Keratinocyte (primary cell): ENCODE data around the gene SESN2. TPM values are rescaled to one million over a fixed set of nuclear protein-coding genes. Genes with fewer than 3 reads are reported as not detected.

Source experiments
- DNase-seq: peaks from one replicate; pipeline ENCODE4 v3.0.0-alpha.2; 2011; ENCODE audit warnings: low read depth, missing footprints, low spot score
- FAIRE-seq: peaks from 2 replicates; lab custom pipeline; 2011; peaks lifted over from hg19 to GRCh38; lab: Jason Lieb, UNC
- H2AFZ ChIP-seq: 2 replicates; pipeline ENCODE4 v1.6.0; 2012; ENCODE audit warnings: low read length, control low read depth, inconsistent platforms; ENCODE audit not compliant: control insufficient read depth
- H3K27ac ChIP-seq: 2 replicates; pipeline ENCODE4 v1.5.1; 2011; ENCODE audit warnings: low read length; ENCODE audit not compliant: control insufficient read depth, insufficient read depth
- H3K27me3 ChIP-seq: 3 replicates; pipeline ENCODE4 v1.6.0; 2011; ENCODE audit warnings: low read length; ENCODE audit not compliant: control insufficient read depth, insufficient read depth; ENCODE audit errors: extremely low read depth
- H3K36me3 ChIP-seq, 2 experiments: 2 replicates in 1 of 2; 3 replicates in 1 of 2; pipeline ENCODE4 v1.5.1; 2011; ENCODE audit warnings: low read length in 2 of 2, mild to moderate bottlenecking in 1 of 2; ENCODE audit not compliant: control insufficient read depth in 2 of 2, insufficient read depth in 2 of 2; ENCODE audit errors: extremely low read depth in 1 of 2
- H3K4me1 ChIP-seq: 3 replicates; pipeline ENCODE4 v1.5.1; 2011; ENCODE audit warnings: low read length; ENCODE audit not compliant: control insufficient read depth, insufficient read depth; ENCODE audit errors: extremely low read depth
- H3K4me2 ChIP-seq: 3 replicates; pipeline ENCODE4 v1.6.0; 2011; ENCODE audit warnings: low read depth, low read length; ENCODE audit not compliant: control insufficient read depth, insufficient read depth; ENCODE audit errors: extremely low read depth
- H3K4me3 ChIP-seq, 3 experiments: fragments of 200-600 bp in 1 of 3; sonication (generic) in 1 of 3; 2 replicates in 2 of 3; 3 replicates in 1 of 3; pipeline ENCODE4 v1.5.1; 2011 to 2016; ENCODE audit warnings: low read length in 3 of 3, mild to moderate bottlenecking in 3 of 3, control low read depth in 2 of 3, inconsistent platforms in 1 of 3, low read depth in 1 of 3, mixed read lengths in 1 of 3, mixed run types in 1 of 3, moderate library complexity in 1 of 3; ENCODE audit not compliant: control insufficient read depth in 2 of 3, insufficient read depth in 2 of 3; ENCODE audit errors: extremely low read depth in 1 of 3
- H3K79me2 ChIP-seq: 2 replicates; pipeline ENCODE4 v1.6.0; 2012; ENCODE audit warnings: low read length; ENCODE audit not compliant: control insufficient read depth, insufficient read depth
- H3K9ac ChIP-seq: 3 replicates; pipeline ENCODE4 v1.6.0; 2011; ENCODE audit warnings: low read length; ENCODE audit not compliant: control insufficient read depth, insufficient read depth; ENCODE audit errors: extremely low read depth
- H3K9me1 ChIP-seq: 3 replicates; pipeline ENCODE4 v1.6.0; 2011; ENCODE audit warnings: low read length; ENCODE audit not compliant: control insufficient read depth, insufficient read depth; ENCODE audit errors: extremely low read depth
- H3K9me3 ChIP-seq: 2 replicates; pipeline ENCODE4 v1.5.1; 2012; ENCODE audit warnings: low read depth, low read length; ENCODE audit not compliant: control insufficient read depth
- H4K20me1 ChIP-seq: 3 replicates; pipeline ENCODE4 v1.6.0; 2011; ENCODE audit warnings: low read length; ENCODE audit not compliant: control insufficient read depth, insufficient read depth; ENCODE audit errors: extremely low read depth
- CTCF ChIP-seq, 3 experiments: IDR thresholded peaks in 1 of 3; conservative IDR thresholded peaks in 1 of 3; optimal IDR thresholded peaks in 1 of 3; 2 replicates in 2 of 3; 3 replicates in 1 of 3; pipeline versions ENCODE3 to v1.5.1; 2011; ENCODE audit warnings: low read length in 3 of 3, mild to moderate bottlenecking in 3 of 3, moderate library complexity in 2 of 3, control low read depth in 1 of 3, inconsistent platforms in 1 of 3; ENCODE audit not compliant: insufficient read depth in 2 of 3; ENCODE audit errors: extremely low read depth in 1 of 3
- EZH2 ChIP-seq: IDR thresholded peaks from one replicate; pipeline ENCODE4 v1.6.1; 2012; ENCODE audit warnings: inconsistent platforms, mild to moderate bottlenecking, low read length, moderate library complexity
- dilution Hi-C: fragments of 300-500 bp; cut with MboI; formaldehyde crosslinking; loops from one replicate; pipeline ENCODE4 v1.7.0; 2020; ENCODE audit warnings: low sequenced_read_pairs; ENCODE audit not compliant: extremely low pct_ligation_motif_present
- polyA plus RNA-seq, 5 experiments: library from polyadenylated mRNA; depleted of rRNA in 3 of 5; stranded (reverse) in 3 of 5; stranded (forward) in 1 of 5; unstranded in 1 of 5; fragments of >200 nt; gene quantifications; 1 replicate in 1 of 5; 2 replicates in 3 of 5; 3 replicates in 1 of 5; pipeline versions ENCODE4 v1.2.1 to v1.2.3, GENCODE V29; 2011 to 2012; ENCODE audit warnings: missing spikeins in 2 of 5, low read depth in 1 of 5, low replicate concordance in 1 of 5

SESN2 gene
- polyA plus RNA-seq, 1 donor (not counting 4 experiments of a cell fraction or from before 2014, with no cell fraction given), result 13.5 TPM

DNA sequence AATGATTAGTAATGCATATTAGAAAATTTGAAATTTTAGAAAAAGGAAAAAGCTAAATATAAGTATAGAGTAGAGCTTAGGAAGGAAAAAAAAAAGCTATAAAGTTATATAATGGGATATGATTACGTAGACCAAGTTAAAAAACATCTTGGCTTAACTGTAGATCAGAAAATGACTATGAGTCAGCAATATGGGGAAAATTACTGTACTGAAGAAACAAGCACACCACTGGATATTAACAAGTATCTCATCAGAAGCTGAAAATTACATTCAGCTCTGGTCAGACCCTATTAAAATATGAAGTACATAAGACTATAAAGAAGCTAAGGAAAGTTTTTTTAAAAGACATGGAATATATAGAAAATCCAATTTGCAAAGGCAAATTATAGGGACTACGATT, 46.0 kb upstream of the SESN2 start:
- H3K4me2 ChIP-seq, result no peak overlapping the region
- DNase-seq (no peak), FAIRE-seq (no peak)
- no peaks in the 10 kb centered on the region for H3K27me3 ChIP-seq
- H3K9ac ChIP-seq, result no peak overlapping the region
- dilution Hi-C loops, result no loop called here
- H3K4me3 ChIP-seq, result no peak overlapping the region
- H3K9me1 ChIP-seq, result no peaks in the 10 kb centered on the region
- no peaks in the 10 kb centered on the region for H3K4me1 ChIP-seq
- H2AFZ ChIP-seq, result no peak overlapping the region
- H3K9me3 ChIP-seq, result no peaks in the 10 kb centered on the region
- no peak overlapping the region for H3K27ac ChIP-seq
- TF ChIP-seq EZH2 (no peak), CTCF (optimal IDR thresholded peaks at IDR 0.05 in 1 of 3, IDR thresholded peaks at IDR 0.05 in 1 of 3, conservative IDR thresholded peaks at IDR 0.05 in 1 of 3; ENCODE audit: extremely low read depth in 1 of 3, insufficient read depth in 2 of 3, low read length in 3 of 3) (no peak)
- no peaks in the 10 kb centered on the region for H4K20me1 ChIP-seq
- H3K36me3 ChIP-seq, result peaks cover 9 to 16% of the 10 kb centered on the region in 2 experiments
- peaks cover 2% of the 10 kb centered on the region for H3K79me2 ChIP-seq

- dilution Hi-C loops, result no loop called here
Measured at GRCh38 chr1:28229089-28229488, 30.2 kb upstream of the SESN2 start.

More at GRCh38 chr1:28229089-28229488, 30.2 kb upstream of the SESN2 start:
- peaks cover 44% of the 10 kb centered on the region for H3K79me2 ChIP-seq
- H3K4me2 ChIP-seq, result no peak overlapping the region
- DNase-seq, result no peak
- no peak for FAIRE-seq
- H3K9ac ChIP-seq, result no peak overlapping the region
- no peaks in the 10 kb centered on the region for H3K9me3 ChIP-seq
- TF ChIP-seq CTCF (optimal IDR thresholded peaks at IDR 0.05 in 1 of 3, IDR thresholded peaks at IDR 0.05 in 1 of 3, conservative IDR thresholded peaks at IDR 0.05 in 1 of 3; ENCODE audit: extremely low read depth in 1 of 3, insufficient read depth in 2 of 3, low read length in 3 of 3) (no peak), EZH2 (no peak)
- H3K4me1 ChIP-seq, result peaks cover 8% of the 10 kb centered on the region
- H3K27ac ChIP-seq, result no peak overlapping the region
- no peaks in the 10 kb centered on the region for H4K20me1 ChIP-seq
- H3K36me3 ChIP-seq, result peaks cover 3 to 6% of the 10 kb centered on the region in 2 experiments
- no peaks in the 10 kb centered on the region for H3K27me3 ChIP-seq
- no peak overlapping the region for H3K4me3 ChIP-seq
- H2AFZ ChIP-seq, result no peak overlapping the region
- no peaks in the 10 kb centered on the region for H3K9me1 ChIP-seq
